Measurements from ENCODE around the gene DUSP14. TPM values are rescaled to one million over a fixed set of nuclear protein-coding genes. Genes with fewer than 3 reads are reported as not detected.

The DUSP14 gene
- total RNA-seq, 4 donors from 2014 or later = 2.2 to 2.7 (median 2.6) TPM

DNA sequence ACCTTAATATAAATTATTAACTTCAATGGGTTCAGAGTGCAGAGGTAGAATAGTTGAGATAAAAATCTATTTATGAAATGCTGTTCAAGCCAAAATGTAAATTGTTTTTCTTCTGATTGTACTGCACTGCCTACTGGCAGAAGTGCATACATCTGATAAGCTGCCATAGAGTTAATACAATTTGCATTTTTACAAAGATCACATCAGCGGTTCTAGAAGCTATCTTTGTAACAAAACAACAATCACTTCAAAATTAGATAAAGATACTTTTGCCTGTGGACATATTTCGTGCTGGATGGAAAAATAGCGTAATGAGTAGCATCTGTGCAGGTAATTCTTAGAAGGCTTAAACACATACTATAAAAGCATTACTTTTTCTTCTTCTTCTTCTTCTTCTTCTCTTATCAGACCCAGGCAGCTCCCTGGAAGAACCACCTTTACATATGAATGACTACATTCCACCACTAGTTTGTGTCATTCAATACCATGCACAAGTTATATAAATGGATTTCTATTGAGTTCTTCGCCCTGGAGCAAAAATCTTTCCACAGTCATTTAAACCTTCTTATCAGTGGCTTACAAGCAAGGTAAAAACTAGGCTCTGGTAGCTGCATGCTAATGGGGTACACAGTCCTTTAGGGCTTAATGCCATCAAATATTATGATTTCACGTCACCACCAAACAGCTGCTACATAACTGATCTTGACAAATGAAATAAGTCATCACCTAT lies 72.5 kb downstream of the DUSP14 start:
- Histone ChIP-seq H3K27me3 (no peaks in the 10 kb centered on the region), H3K4me1 (no peaks in the 10 kb centered on the region), H3K27ac (no peak overlapping the region), H3K9me3 (no peaks in the 10 kb centered on the region), H3K4me3 (no peak overlapping the region), H3K36me3 (peaks cover 0 to 64% (median 0%) of the 10 kb centered on the region in 3 donors)
- TF ChIP-seq POLR2A (IDR thresholded peaks at IDR 0.05) = no peak
- TF ChIP-seq, protein P1, sequence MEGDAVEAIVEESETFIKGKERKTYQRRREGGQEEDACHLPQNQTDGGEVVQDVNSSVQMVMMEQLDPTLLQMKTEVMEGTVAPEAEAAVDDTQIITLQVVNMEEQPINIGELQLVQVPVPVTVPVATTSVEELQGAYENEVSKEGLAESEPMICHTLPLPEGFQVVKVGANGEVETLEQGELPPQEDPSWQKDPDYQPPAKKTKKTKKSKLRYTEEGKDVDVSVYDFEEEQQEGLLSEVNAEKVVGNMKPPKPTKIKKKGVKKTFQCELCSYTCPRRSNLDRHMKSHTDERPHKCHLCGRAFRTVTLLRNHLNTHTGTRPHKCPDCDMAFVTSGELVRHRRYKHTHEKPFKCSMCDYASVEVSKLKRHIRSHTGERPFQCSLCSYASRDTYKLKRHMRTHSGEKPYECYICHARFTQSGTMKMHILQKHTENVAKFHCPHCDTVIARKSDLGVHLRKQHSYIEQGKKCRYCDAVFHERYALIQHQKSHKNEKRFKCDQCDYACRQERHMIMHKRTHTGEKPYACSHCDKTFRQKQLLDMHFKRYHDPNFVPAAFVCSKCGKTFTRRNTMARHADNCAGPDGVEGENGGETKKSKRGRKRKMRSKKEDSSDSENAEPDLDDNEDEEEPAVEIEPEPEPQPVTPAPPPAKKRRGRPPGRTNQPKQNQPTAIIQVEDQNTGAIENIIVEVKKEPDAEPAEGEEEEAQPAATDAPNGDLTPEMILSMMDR (IDR thresholded peaks at IDR 0.05) = no peak
- no peak for DNase-seq

Other genes starting within 250 kb of the DUSP14 start
- gene C17orf78, start 113.9 kb upstream of the DUSP14 start, total RNA-seq = 100 to 1,000 TPM in 1 of 4 donors, 10 to 100 TPM in 2, 1 to 10 TPM in 1; 5.0 to 105 (median 73.9) TPM
- 10 to 100 TPM; 31.7 to 71.7 (median 43.0) TPM for gene ACACA, start 83.1 kb upstream of the DUSP14 start, total RNA-seq
- 10 to 100 TPM; 25.7 to 80.9 (median 43.2) TPM for gene TADA2A, start 83.0 kb upstream of the DUSP14 start, total RNA-seq
- 100 to 1,000 TPM in 1 of 4 donors, 10 to 100 TPM in 3; 42.5 to 102 (median 49.5) TPM for gene SYNRG, start 119.5 kb downstream of the DUSP14 start, total RNA-seq
- 10 to 100 TPM; 30.2 to 54.6 (median 43.0) TPM for gene DDX52, start 153.6 kb downstream of the DUSP14 start, total RNA-seq